HAP-1 (cell line): ENCODE results near the gene MOB3B.
"Not testable (repeated sequence)": the region's sequence is repeated elsewhere in the genome, so short reads cannot be mapped to it uniquely, and the experiment has no call there.

ENCODE experiments used
- DNase-seq, 2 experiments: peaks; one replicate each; pipeline ENCODE4 v3.0.0-alpha.2; 2016 to 2020; ENCODE audit warnings: low spot score in 2 of 2
- H3K27me3 ChIP-seq: fragments of 250-450 bp; sonication (Bioruptor Pico); 2 replicates; pipeline ENCODE4 v1.5.1; 2020; ENCODE audit warnings: low read depth, mild to moderate bottlenecking, moderate library complexity
- H3K36me3 ChIP-seq: fragments of 250-450 bp; sonication (Bioruptor Pico); replicated peaks from 2 replicates; pipeline ENCODE4 v1.5.1; 2020; ENCODE audit warnings: mild to moderate bottlenecking
- H3K4me1 ChIP-seq: fragments of 250-450 bp; sonication (Bioruptor Pico); 2 replicates; pipeline ENCODE4 v1.5.1; 2020; ENCODE audit warnings: mild to moderate bottlenecking
- H3K4me3 ChIP-seq: fragments of 250-450 bp; sonication (Bioruptor Pico); 2 replicates; pipeline ENCODE4 v1.5.1; 2020; ENCODE audit warnings: mild to moderate bottlenecking, moderate library complexity
- H3K9me3 ChIP-seq: fragments of 250-450 bp; sonication (Bioruptor Pico); 2 replicates; pipeline ENCODE4 v1.5.1; 2020; ENCODE audit warnings: mild to moderate bottlenecking, moderate library complexity
- in situ Hi-C: fragments of 300-500 bp; cut with MboI; formaldehyde crosslinking; loops from 3 replicates; pipeline ENCODE4 v1.14.3; 2020; ENCODE audit warnings: low sequenced_read_pairs, inconsistent platforms, mixed read lengths

The MOB3B gene

DNA sequence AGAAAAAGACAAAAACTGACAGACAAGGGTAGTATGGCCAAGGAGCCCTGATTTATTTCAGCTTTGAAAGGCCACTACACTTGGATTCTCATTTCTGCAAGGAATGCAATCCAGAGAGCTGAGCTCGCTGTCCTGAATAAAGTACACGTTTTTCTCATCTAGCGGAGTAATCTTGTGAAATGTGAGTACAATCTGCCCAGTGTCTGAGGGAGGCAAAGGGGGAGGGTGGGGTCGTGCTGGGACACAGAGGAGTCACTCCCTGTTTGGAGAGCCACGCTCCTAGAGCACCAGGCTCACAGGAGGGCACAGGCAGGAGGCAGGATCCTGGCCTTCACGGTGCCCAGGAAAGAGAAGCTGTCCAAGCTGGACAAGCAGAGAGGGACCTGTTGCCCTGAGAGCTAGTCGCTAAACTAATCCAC lies 56.5 kb downstream of the MOB3B start:
- in situ Hi-C loops: no loop called here
- Histone ChIP-seq H3K27me3 (no peaks in the 10 kb centered on the region), H3K36me3 (no peaks in the 10 kb centered on the region), H3K4me3 (no peak overlapping the region), H3K4me1 (peaks cover 26% of the 10 kb centered on the region), H3K9me3 (no peaks in the 10 kb centered on the region)
- peak; percentile 52 to 68 for DNase-seq

GRCh38 chr9:27472195-27472594 lies 57.4 kb downstream of the MOB3B start:
- H3K36me3 ChIP-seq: no peaks in the 10 kb centered on the region
- H3K4me3 ChIP-seq: no peak overlapping the region
- in situ Hi-C loops: no loop called here
- H3K9me3 ChIP-seq: no peaks in the 10 kb centered on the region
- H3K4me1 ChIP-seq: peaks cover 18% of the 10 kb centered on the region
- no peak for DNase-seq
- no peaks in the 10 kb centered on the region for H3K27me3 ChIP-seq

GRCh38 chr9:27471789-27472188 lies 57.8 kb downstream of the MOB3B start:
- Histone ChIP-seq H3K4me1 (peaks cover 15% of the 10 kb centered on the region), H3K9me3 (no peaks in the 10 kb centered on the region), H3K27me3 (no peaks in the 10 kb centered on the region), H3K4me3 (no peak overlapping the region), H3K36me3 (no peaks in the 10 kb centered on the region)
- DNase-seq: no peak
- in situ Hi-C loops: no loop called here

GRCh38 chr9:27471366-27471765 lies 58.2 kb downstream of the MOB3B start:
- no peaks in the 10 kb centered on the region for H3K36me3 ChIP-seq
- H3K4me3 ChIP-seq: no peak overlapping the region
- in situ Hi-C loops: no loop called here
- no peaks in the 10 kb centered on the region for H3K27me3 ChIP-seq
- no peak for DNase-seq
- H3K4me1 ChIP-seq: peaks cover 15% of the 10 kb centered on the region
- H3K9me3 ChIP-seq: no peaks in the 10 kb centered on the region

DNA sequence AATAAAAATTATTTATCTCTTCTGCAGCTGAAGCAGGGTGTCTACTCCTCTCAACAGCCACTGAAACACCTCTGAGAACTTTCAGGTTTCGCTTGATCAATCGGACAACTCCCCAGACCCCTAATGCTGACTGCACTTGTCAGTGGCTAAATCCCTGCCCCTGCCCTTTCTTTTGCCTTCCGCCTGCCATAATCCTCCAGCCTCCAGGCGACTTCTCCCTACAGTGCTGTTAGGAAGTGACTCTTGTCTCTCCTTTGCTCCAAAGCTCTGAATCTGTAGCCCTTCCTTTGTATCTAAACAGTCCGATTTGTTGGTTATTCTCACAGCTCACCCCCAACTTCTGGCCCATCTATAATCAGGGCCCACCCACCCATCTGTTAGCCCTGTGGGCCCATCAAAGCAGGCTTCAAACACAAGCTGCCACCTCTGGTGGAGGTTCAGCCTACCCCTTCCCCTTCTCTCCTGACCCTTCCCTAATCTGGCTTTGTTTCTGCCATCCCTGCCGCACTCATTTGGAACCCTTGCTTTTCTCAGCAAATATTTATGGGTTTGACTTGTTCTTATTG lies 59.2 kb downstream of the MOB3B start:
- Histone ChIP-seq H3K36me3 (no peaks in the 10 kb centered on the region), H3K4me3 (no peak overlapping the region), H3K27me3 (no peaks in the 10 kb centered on the region), H3K9me3 (no peaks in the 10 kb centered on the region), H3K4me1 (peaks cover 15% of the 10 kb centered on the region)
- in situ Hi-C loops: no loop called here
- DNase-seq: peak in 1 of 2 experiments; percentile 32

GRCh38 chr9:27469550-27469949 lies 60.1 kb downstream of the MOB3B start:
- H3K27me3 ChIP-seq: no peaks in the 10 kb centered on the region
- no peak overlapping the region for H3K4me3 ChIP-seq
- in situ Hi-C loops: no loop called here

DNA sequence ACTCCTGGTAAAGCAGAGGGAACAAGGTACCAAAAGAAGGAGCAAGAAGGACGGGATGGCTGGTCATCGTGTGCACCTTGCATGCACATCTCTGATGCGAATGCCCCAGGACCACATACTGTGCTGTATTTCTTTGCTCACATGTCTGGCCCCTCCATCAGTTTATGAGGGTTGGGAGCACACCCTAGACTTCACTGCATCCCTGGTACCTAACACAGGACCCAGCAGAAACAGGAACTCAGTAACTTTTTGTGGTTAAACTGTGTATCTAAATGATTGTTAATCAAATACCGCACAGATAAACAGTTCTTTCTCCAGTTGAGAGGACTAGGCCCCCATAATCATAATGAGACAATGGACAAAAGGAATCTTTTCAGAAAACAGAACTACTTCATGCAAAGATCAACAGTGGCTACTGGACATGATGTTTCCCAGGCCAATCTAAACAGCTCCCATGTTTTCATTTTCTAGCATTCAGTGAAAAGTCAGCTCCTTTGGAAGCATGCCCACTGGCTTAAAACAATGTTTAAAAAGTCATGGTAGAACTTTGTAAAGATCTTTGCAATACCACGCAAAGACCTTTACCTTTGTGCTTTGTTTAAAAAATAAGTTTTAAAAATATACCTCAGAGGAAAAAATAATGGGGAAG lies 61.0 kb downstream of the MOB3B start:
- in situ Hi-C loops: no loop called here
- no peaks in the 10 kb centered on the region for H3K27me3 ChIP-seq
- no peak for DNase-seq
- no peak overlapping the region for H3K4me3 ChIP-seq
- H3K4me1 ChIP-seq: peaks cover 13% of the 10 kb centered on the region
- H3K9me3 ChIP-seq: no peaks in the 10 kb centered on the region
- no peaks in the 10 kb centered on the region for H3K36me3 ChIP-seq

More at GRCh38 chr9:27469550-27469949, 60.1 kb downstream of the MOB3B start:
- H3K4me1 ChIP-seq: peaks cover 15% of the 10 kb centered on the region
- DNase-seq: no peak
- no peaks in the 10 kb centered on the region for H3K9me3 ChIP-seq
- H3K36me3 ChIP-seq: no peaks in the 10 kb centered on the region

DNA sequence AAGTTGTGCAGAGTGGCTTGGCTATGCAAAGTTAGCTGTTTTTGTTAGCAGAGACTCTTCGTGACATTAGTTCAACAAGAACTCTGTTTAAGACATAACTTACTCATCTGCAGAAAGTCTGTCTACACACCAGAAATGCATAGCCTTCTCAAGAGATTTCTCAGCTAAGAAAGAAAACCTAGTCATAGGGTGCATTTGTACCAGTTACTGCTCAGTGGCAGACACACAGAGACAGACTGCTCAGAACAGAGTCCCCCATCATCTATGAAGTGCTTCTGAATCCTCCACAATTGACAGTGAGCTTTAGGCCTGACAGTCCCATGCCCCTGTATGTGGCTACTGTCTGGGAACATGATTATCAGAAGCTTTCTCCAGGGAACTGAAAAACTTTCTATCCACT lies 61.6 kb downstream of the MOB3B start:
- in situ Hi-C loops: no loop called here
- Histone ChIP-seq H3K9me3 (no peaks in the 10 kb centered on the region), H3K27me3 (no peaks in the 10 kb centered on the region), H3K4me3 (no peak overlapping the region), H3K4me1 (peaks cover 8% of the 10 kb centered on the region), H3K36me3 (no peaks in the 10 kb centered on the region)
- no peak for DNase-seq

DNA sequence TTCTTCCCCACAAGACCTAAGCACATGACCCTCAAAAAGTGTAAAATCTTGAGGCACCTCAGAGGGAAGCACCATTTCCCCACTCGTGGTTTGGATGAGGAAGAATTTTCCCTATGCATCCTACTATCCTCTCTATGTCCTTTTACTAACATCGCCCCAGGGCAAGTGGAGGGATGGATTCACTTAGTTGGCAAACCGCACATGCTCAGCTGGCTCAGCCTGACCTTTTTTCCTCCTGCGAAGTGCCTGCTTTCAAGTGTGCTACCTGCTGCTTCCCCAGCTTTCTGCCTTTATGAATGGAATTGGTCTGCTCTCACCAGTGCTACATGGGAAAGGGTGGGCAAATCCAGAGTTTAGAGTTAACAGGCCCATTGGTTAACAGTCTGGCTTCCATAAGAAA lies 62.1 kb downstream of the MOB3B start:
- H3K36me3 ChIP-seq: no peaks in the 10 kb centered on the region
- H3K27me3 ChIP-seq: no peaks in the 10 kb centered on the region
- DNase-seq: no peak
- peaks cover 3% of the 10 kb centered on the region; the same call in 1 of the 2 replicates for H3K4me1 ChIP-seq
- H3K4me3 ChIP-seq: no peak overlapping the region
- no peaks in the 10 kb centered on the region for H3K9me3 ChIP-seq
- in situ Hi-C loops: no loop called here

DNA sequence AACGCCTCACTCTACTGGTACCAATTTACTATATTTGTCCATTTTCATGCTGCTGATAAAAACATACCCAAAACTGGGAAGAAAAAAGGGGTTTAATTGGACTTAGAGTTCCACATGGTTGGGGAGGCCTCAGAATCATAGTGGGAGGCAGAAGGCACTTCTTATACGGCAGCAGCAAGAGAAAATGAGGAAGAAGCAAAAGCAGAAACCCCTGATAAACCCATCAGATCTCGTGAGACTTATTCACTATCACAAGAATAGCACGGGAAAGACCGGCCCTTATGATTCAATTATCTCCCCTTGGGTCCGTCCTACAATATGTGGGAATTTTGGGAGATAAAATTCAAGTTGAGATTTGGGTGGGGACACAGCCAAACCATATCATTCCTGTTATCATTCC lies 63.1 kb downstream of the MOB3B start:
- H3K9me3 ChIP-seq, in situ Hi-C loops, H3K27me3 ChIP-seq, H3K4me1 ChIP-seq, DNase-seq, H3K36me3 ChIP-seq, H3K4me3 ChIP-seq: not testable (repeated sequence)

DNA sequence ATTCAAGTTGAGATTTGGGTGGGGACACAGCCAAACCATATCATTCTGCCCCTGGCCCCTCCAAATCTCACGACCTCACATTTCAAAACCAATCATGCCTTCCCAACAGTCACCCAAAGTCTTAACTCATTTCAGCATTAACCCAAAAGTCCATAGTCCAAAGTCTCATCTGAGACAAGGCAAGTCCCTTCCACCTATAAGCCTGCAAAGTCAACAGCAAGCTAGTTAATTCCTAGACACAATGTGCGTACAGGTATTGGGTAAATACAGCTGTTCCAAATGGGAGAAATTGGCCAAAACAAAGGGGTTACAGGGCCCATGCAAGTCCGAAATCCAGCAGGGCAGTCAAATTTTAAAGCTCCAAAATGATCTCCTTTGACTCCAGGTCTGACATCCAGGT lies 64.7 kb downstream of the MOB3B start:
- H3K4me1 ChIP-seq, H3K36me3 ChIP-seq, H3K4me3 ChIP-seq, in situ Hi-C loops, H3K27me3 ChIP-seq, DNase-seq, H3K9me3 ChIP-seq: not testable (repeated sequence)

GRCh38 chr9:27462846-27463245 lies 66.8 kb downstream of the MOB3B start:
- in situ Hi-C loops: no loop called here

GRCh38 chr9:27462434-27462833 lies 67.2 kb downstream of the MOB3B start:
- H3K9me3 ChIP-seq: no peaks in the 10 kb centered on the region
- H3K27me3 ChIP-seq: no peaks in the 10 kb centered on the region
- H3K36me3 ChIP-seq: no peaks in the 10 kb centered on the region
- in situ Hi-C loops: no loop called here
- no peaks in the 10 kb centered on the region for H3K4me1 ChIP-seq
- no peak overlapping the region for H3K4me3 ChIP-seq
- DNase-seq: no peak

More at GRCh38 chr9:27462846-27463245, 66.8 kb downstream of the MOB3B start:
- no peaks in the 10 kb centered on the region for H3K4me1 ChIP-seq
- DNase-seq: no peak
- no peaks in the 10 kb centered on the region for H3K9me3 ChIP-seq
- H3K27me3 ChIP-seq: no peaks in the 10 kb centered on the region
- H3K4me3 ChIP-seq: no peak overlapping the region
- H3K36me3 ChIP-seq: no peaks in the 10 kb centered on the region

- no peaks in the 10 kb centered on the region for H3K4me1 ChIP-seq
- no peaks in the 10 kb centered on the region for H3K27me3 ChIP-seq
- H3K36me3 ChIP-seq: peaks cover under 1% of the 10 kb centered on the region; the same call in 1 of the 2 replicates
- no peaks in the 10 kb centered on the region for H3K9me3 ChIP-seq
- no peak overlapping the region for H3K4me3 ChIP-seq
- in situ Hi-C loops: no loop called here
- DNase-seq: no peak
Measured at GRCh38 chr9:27460226-27461023, 69.2 kb downstream of the MOB3B start.
